NCI-H2196 treated with DMSO at 0.1 percent for 48 hours (cell line): Measurements from ENCODE around the gene CCL7.

Experiments used
- DNase-seq: peaks from one replicate; lab custom pipeline; 2025; ENCODE audit not compliant: unreplicated experiment; lab: John Stamatoyannopoulos, UW

Gene CCL7

GRCh38 chr17:34283571-34283970, 13.6 kb downstream of the CCL7 start:
- no peak for DNase-seq

- DNase-seq = no peak
These were observed 15.3 kb downstream of the CCL7 start, which contains the start of gene CCL11 for GRCh38 chr17:34285286-34285792. Gene CCL11 (plus strand): TSS chr17:34285742. CDS start chr17:34285809, 67 bp downstream.

GRCh38 chr17:34287875-34288274, 17.9 kb downstream of the CCL7 start:
- DNase-seq = no peak

- no peak for DNase-seq
These were observed 20.6 kb downstream of the CCL7 start for GRCh38 chr17:34290586-34290985.

GRCh38 chr17:34291721-34292348, 21.8 kb downstream of the CCL7 start:
- DNase-seq = no peak

GRCh38 chr17:34299027-34299426, 29.0 kb downstream of the CCL7 start:
- DNase-seq = no peak

GRCh38 chr17:34299956-34300577, 30.0 kb downstream of the CCL7 start:
- DNase-seq = no peak

GRCh38 chr17:34300652-34301370, 30.8 kb downstream of the CCL7 start:
- no peak for DNase-seq

- DNase-seq = no peak
These were observed 32.0 kb downstream of the CCL7 start for GRCh38 chr17:34301986-34302385.

GRCh38 chr17:34302636-34303035, 32.6 kb downstream of the CCL7 start:
- DNase-seq = no peak

GRCh38 chr17:34303606-34304005, 33.6 kb downstream of the CCL7 start:
- no peak for DNase-seq

GRCh38 chr17:34305061-34305460, 35.0 kb downstream of the CCL7 start:
- no peak for DNase-seq

GRCh38 chr17:34305606-34306005, 35.6 kb downstream of the CCL7 start:
- DNase-seq = no peak

GRCh38 chr17:34306466-34306865, 36.4 kb downstream of the CCL7 start:
- no peak for DNase-seq

- no peak for DNase-seq
These were observed 37.1 kb downstream of the CCL7 start for GRCh38 chr17:34307110-34307509.

GRCh38 chr17:34308371-34308770, 38.4 kb downstream of the CCL7 start:
- no peak for DNase-seq

GRCh38 chr17:34311291-34311690, 41.3 kb downstream of the CCL7 start:
- DNase-seq = no peak

- no peak for DNase-seq
These were observed 42.1 kb downstream of the CCL7 start for GRCh38 chr17:34312080-34312479.

GRCh38 chr17:34313164-34313563, 43.1 kb downstream of the CCL7 start:
- DNase-seq = no peak

- DNase-seq = no peak
These were observed 44.3 kb downstream of the CCL7 start for GRCh38 chr17:34314279-34314678.

GRCh38 chr17:34318474-34318873, 48.5 kb downstream of the CCL7 start:
- no peak for DNase-seq

- DNase-seq = no peak
These were observed 49.0 kb downstream of the CCL7 start, which contains the start of gene CCL8 for GRCh38 chr17:34319039-34319483. Gene CCL8 (plus strand): TSS chr17:34319435. CDS start chr17:34319502, 67 bp downstream.
